DMS114 treated with DMSO at 0.1 percent for 48 hours (cell line): ENCODE measurements around the gene FGFBP1.

Experiments used
- DNase-seq: peaks from one replicate; lab custom pipeline; 2025; ENCODE audit not compliant: unreplicated experiment; lab: John Stamatoyannopoulos, UW

The FGFBP1 gene

DNA sequence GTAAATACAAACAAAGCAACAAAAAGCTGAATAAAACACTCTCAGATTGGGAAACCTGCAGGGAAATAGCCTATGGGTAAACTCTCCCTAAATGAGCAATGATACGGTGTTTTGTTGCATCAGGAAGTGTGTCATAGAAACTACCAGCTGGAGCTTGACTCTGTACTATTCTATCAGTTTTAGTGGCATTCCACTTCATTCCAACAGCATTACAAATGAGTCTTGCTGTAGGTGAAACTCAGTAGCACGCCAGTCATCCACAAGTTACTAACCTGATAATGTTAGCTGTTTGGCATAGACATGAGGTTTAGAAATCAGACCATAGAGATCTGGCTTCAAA lies 24.9 kb downstream of the FGFBP1 start:
- DNase-seq, result no peak

DNA sequence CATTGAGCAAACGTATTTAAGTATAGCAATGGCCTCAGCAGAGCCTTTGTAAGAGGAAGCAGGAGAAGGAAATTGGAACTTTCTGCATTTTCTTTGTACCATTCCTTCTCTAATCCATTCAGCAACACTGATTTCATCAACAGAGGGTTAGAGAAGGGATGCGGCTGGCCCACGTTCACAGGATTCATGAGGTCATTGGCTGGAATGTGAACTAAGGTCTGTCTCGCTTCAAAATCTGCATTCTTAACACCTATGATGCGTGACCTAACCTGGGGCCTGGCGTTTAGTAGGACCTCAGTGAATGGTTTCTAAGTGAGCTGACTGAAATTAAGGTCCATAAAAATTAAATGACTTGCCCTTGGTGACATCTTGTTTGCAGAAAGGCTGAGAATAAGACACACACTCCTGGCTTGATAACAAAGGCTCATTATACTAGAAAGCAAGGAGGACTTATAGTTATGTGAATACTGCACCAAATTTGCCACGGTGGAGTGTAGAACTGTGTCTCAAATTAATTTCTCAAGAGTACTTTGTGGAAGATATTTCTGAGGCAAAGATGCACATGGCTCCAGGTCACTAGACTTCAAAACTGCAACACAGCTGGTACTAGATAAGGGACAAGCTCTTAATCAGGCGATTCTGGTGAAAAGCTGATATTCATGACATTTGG lies 25.4 kb downstream of the FGFBP1 start:
- DNase-seq, result no peak

DNA sequence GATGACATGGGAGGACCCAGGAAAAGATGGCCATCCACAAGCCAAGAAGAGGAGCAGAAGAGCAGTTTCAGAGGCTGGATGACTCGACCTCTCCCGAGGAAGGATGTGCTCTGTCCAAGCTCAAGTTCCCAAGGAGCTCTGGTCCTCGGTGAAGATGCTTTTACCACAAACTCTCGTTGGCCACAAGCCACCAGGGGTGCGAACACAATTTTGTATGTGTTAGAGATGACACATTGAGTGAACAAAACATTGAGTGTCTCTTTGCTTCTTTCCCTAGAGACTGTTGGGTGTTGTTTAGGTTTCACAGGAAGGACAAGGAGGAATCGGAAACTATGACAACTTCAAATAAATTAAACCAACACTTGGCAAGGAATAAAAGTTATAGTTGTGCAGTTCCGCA lies 26.3 kb downstream of the FGFBP1 start:
- no peak for DNase-seq

DNA sequence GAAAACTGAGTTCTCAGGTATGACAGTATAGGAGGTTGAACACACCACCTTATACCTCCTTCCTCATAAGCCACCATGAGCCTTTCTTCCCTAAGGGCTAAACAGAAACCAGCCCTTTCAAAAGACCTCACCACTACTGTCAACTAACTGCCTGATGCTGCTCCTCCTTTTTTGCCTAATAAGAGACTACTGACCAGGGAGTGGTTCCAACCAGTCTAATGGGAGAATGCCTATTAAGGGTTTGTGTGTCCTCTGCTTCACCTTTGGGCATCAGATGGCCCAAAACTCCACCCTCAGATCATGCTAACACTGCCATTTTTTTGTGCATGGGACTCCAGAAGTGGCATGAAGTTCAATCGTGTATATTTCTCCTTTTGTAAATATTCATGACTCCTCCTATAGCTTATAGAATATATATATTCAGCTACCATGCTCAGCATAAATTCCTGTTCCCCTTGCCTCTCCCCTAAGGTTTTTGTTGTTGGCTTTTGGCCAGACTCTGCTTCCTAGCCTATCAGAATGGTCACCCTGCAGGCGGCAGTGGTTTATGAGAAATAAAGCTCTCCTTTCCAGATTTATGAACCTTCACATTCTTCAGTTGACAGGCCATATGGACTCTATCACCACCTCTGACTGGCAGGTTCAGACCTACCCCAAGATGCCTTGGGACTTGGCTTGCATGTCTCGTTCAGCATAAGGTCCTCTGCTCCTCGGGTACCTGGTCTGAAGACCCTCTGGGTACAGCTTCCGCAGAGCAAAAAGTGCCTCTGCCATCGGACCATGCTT lies 28.2 kb downstream of the FGFBP1 start:
- no peak for DNase-seq

DNA sequence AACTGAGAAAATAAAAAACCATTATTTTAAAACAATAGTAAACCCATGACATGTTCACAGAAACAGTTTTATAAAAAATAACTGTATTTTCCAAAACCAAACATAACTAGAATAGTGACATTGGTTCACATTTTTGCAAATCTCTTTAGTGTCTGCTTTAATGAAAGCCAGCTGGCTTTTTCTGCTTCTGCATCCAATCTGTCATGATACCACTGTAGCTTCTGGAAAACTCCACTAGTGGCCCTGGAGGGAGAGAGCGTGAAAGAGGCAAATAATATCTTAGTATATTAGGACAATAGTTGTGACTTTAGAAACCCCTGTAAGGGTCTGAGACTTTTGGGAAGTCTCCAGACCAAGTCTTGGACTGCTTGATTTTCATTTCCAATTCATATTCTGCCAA lies 31.1 kb downstream of the FGFBP1 start:
- DNase-seq, result no peak

DNA sequence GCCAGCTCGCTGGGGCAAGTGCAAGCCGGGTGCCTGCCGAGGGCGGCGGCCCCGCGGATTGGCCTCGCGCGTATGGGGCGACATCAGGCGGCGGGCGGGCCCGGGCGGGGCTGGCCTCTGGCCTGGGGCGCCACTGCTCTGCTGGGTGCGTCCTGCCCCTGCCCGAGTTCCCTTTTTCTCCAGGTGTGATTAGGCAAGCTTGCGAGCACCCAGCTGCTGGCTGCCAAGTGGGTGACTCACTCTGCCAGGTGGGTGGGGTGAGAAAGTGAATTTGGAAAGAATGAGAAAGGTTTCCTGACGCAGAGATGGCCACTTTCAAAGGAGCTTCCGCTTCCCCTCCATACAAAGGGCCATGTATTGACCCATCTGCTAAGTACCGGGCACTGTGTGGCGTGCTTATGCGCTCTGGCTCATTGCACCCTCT lies 32.5 kb downstream of the FGFBP1 start:
- no peak for DNase-seq

DNA sequence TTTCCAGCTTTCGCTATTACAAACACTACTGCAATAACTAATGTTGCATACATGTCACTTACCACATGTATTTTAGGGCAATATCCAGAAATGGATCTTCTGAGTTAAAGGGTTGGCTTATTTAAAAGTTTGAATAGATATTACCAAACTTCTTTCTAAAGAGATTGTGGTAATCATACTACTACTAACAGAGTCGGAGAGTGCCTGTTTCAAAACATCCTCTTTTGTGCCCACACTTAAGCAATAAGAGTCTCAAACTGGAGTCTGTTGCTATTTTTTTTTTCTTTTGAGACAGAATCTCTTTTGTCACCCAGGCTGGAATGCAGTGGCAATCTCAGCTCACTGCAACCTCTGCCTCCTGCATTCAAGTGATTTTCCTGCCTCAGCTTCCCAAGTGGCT lies 35.8 kb downstream of the FGFBP1 start:
- no peak for DNase-seq

DNA sequence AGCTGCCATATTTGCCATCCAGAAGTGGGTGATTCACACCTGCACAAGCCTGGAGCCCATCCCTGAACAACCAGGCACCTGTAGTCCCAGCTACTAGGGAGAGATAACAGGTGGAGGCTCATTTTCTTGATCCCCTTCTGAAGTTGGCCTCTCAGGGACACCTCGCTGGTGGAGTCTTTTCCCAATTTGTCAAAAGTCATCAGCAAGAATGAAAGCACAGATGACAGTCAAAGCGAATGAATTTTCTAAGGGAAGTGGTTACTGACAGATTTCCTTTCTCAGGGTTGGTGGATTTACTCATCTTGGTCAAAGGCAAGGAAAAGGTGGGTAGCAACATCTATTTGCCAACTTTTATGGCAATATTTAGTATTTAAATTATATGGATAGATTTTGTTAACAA lies 36.5 kb downstream of the FGFBP1 start:
- no peak for DNase-seq

DNA sequence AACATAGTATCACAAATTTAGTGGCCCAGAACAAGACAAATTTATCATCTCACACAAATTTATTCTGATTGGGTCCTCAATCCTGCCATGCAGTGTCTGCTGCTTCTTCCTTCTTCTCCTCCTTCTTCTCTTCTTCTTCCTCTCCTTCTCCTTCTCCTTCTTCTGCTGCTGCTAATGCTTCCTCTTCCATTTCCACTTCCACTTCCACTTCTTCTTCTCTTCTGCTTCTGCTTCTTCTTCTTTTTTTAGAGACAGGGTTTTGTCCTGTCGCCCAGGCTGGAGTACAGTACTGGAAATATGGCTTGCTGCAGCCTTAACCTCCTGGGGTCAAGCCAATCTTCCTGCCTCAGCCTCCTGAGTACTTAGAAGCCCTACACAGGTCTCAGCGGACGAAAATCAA lies 37.5 kb downstream of the FGFBP1 start:
- no peak for DNase-seq

DNA sequence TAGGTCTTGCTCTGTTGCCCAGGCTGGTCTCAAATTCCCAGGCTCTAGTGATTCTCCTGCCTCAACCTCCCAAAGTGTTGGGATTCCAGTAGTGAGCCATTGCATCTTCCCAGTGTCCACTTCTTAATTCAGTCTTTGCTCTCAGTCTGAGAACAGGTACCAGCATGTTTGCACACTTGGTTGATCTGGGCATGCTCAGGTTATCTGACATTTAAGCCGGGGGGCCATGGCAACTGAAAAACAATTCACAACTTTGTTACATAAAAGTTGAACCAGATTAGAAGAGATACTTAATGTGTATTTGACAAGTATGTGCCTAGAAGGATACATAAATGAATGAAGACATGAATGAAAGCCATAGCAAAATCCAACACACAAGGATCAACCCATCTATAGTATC lies 39.0 kb downstream of the FGFBP1 start:
- DNase-seq, result no peak

DNA sequence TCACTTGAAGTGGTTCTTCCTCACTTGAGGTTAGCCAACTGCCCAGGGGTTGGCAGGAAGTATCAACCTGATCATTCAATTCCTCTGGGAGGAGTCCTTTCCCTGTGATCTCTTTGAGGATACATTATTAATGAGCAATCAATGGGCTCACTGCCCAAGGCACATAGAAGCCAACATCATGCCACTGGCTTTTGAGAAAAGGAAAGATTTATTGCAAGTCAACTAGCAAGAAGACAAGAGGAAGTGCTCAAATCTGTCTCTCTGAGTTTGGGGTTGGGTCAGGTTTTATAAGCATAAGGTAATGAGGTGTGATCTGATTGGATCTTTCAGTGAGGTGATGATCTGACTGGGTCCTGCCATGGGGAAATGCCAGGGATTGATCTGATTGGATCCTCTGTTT lies 39.6 kb downstream of the FGFBP1 start:
- DNase-seq, result no peak

DNA sequence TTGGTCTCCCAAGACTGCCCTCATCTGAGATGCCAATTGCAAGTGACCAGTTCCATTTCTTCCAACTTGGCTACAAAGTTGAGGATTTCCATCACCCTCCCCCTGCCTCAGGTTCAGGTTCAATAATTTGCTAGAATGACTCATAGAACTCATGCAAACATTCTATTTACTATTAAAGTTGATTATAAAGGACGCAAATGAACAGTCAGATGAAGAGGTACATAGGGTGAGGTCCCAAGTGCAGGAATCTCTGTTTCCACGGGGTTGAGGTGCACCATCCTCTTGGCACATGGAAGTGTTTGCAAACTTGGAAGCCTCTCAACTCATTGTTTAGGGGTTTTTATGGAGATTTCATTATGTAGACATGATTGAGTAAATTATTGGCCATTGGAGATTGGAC lies 41.0 kb downstream of the FGFBP1 start:
- no peak for DNase-seq

DNA sequence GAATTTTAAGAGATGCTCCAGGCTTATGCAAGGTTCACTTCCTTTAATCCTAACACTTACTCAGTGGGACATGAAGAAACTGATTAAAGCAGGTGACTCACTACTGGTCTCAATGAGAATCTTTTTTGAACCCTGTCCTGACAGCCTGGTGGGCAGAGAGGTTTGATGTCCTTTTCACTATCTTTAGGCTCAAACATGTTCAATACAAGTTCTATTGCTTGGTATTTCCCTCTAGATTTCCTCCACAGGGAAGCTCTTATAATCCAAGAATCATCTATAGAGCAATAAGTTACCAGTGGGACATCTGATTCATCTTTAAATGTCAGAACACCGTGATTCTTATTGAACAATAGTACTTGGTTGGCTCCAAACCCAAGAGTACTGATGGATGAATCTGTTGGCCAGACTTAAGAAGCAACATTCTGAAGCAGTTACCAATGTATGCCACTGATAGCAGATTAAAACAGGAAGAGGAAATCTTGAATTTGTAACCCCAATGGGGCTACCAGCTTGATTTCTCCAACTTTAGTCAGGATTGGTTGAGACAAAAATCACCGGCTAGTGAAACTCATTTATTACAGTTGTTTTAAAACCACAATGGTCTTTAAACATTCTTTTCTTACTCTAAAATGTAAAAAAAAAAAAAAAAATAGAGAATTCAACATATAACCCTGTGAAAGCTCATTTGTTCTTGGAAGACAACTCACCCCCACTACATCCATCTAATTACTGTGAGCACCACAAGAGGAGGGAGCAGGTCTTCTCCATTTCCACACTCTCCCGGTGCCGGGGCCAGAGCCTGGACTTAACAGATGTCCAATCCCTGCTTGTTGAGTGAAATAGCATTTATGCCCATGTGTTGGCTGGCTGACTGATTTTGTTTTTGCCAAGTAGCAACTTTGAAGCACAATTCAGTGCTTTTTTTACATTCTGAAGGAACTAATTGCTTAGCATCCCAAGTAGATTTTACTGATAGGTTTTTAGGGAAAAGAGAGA lies 43.3 kb downstream of the FGFBP1 start:
- DNase-seq, result no peak

DNA sequence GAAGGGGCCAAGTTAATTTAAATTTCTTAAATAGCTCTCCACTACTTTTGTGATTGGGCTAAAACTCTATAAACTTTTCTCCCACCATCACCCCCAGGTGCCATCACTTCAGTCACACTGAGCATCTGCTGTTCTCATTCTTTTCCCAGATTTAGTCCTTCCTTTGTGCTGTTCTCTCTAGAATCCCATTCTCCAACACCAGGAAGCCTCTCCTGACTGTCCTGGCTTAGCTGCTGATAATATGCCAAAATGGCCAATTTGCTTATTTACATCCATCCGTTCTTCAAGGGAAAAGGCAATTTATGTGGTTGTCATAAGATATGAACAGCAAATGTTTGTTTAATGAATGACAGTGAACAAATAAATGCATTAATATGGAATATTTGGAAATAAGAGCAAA lies 44.1 kb downstream of the FGFBP1 start:
- no peak for DNase-seq

DNA sequence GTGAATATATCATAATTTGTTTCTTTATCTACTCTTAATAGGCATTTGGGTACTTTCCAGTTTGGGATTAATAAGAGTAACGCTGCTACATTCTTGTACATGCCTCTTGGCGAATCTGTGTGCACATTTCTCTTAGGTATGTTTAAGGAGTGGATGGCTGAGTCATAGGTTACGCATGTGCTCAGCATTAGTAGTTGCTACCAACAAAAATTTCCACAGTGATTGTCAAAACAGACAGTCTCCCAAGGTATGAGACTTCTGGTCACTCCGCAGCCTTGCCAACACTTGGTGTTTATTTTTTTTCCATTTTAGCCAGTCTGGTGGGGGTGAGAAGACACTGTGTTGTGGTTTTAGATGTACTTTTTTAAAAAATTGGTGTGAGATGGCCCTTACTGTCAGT lies 44.6 kb downstream of the FGFBP1 start:
- DNase-seq, result no peak

DNA sequence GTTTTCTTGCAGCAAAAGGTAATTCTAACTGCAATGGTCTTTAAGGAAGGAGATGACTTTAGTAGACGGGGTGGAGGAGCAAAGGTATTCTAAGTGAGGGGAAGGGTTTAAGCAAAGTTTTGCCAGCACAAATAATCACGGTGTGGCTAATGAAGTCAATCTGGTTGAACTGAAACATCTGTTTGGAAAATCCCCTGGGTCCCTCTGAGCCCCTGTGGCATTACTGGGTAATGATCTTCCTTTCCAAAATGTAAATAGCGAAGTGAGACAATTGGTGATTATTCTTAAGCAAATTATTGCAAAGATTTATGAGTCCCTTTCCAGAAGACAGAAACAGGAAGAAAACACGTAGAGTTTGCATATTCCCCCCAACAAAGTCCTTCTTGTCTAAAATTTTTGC lies 47.2 kb downstream of the FGFBP1 start:
- no peak for DNase-seq

DNA sequence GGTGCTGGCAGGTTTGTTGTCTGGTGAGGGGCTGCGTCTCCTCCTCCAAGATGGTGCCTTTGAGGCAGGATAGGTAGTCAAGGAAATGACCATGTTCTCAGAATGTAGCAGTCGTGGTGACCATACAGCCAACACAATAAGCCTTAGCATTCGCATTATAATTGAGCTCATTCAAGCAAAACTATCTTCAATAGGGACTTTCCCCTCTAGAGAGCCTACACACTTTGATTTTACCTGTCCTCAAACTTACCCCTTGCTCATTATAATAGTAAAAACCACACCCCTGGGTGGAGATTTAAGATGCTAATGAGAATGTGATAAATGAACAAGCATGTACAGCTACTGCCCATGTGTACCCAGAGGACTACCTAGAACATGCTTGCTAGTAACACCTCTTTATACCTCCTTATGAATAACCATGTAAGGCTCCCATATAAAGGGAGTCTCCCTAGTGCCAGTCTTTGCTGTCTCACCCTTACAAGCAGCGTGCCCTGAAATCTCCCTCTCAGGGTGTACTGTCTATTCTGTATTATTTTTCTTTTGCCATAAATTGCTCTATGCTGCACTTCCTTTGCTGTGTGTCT lies 48.2 kb downstream of the FGFBP1 start:
- no peak for DNase-seq

DNA sequence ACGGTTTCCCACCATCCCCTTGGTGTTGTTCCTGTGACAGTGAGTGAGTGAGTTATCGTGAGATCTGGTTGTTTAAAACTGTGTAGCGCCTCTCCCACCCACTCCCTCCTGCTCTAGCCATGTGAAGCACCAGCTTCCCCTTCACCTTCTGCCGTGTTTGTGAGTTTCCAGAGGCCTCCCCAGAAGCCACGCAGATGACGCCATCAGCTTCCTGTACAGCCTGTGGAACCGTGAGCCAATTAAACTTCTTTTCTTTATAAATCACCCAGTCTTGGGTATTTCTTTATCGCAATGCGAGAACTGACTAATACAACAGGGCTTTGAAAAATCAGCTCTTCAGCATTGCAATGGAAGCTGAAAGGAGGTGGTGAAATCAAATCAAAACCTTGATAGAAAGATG lies 50.0 kb downstream of the FGFBP1 start:
- no peak for DNase-seq
